ENCODE results near the gene GPC5.
"Not testable (repeated sequence)": the region's sequence is repeated elsewhere in the genome, so short reads cannot be mapped to it uniquely, and the experiment has no call there.

GPC5 gene

DNA sequence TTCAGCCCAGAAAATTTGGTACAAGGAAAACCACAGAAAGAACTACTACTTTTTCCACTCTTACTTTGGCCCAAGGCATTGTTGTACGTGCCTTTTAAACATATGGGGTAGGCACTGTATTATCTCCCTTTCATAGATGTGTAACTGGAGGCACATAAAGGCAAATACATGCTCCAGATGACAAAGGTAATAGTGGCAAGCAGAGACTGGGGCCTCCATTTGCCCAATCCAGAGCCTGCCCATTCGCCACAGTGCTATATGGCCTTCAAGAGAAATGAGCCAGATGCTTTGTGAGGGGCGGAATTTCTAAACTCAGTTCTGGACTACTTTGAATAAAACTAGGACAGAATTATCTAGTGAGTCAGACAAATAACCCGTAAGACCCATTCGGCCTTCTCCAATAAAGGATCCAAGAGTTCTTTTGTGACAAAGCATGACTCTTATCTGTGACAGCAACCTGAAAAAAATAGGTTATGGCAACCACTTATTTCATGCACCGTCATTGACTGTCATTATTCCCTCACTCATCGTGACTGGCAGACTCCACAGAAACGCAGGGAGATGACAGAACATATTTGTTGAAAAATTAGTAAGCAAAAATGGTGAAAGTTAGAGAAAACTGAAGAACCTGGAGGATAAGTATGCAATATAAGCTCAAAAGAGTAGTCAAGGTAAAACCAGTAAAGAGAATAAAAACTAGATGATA is 1116.2 kb downstream of the GPC5 start:
- Histone ChIP-seq H3K9me3 (ENCODE audit: control insufficient read depth, insufficient read depth, low read depth, low read length) (no peaks in the 10 kb centered on the region), H3K4me1 (ENCODE audit: control insufficient read depth, insufficient read depth, low read length) (no peaks in the 10 kb centered on the region), H3K4me3 (ENCODE audit: low read depth, low read length) (no peak overlapping the region), H3K27ac (ENCODE audit: extremely low read depth, low read depth, low read length) (no peak overlapping the region), H3K36me3 (ENCODE audit: control insufficient read depth in 2 of 2, insufficient read depth in 1 of 2, low read length in 2 of 2) (no peaks in the 10 kb centered on the region)
- ChIA-PET CTCF (no interaction called here), POLR2A (no interaction called here)
- TF ChIP-seq GLIS2 (tag by site-specific recombination; IDR thresholded peaks at IDR 0.05) (no peak), ZNF433 (tag by site-specific recombination; IDR thresholded peaks at IDR 0.05; ENCODE audit: low read depth) (no peak), KLF16 (tag by site-specific recombination; IDR thresholded peaks at IDR 0.05) (no peak), ZNF777 (tag by site-specific recombination; IDR thresholded peaks at IDR 0.05; ENCODE audit: borderline replicate concordance) (no peak), BCL11B (tag by site-specific recombination; IDR thresholded peaks at IDR 0.05; ENCODE audit: low read depth) (no peak), GLI2 (tag by site-specific recombination; IDR thresholded peaks at IDR 0.05; ENCODE audit: borderline replicate concordance, low read depth) (no peak), ZNF600 (tag by site-specific recombination; IDR thresholded peaks at IDR 0.05) (no peak), ZNF670 (tag by site-specific recombination; IDR thresholded peaks at IDR 0.05; ENCODE audit: low read depth) (no peak), ZNF24 (tag by site-specific recombination; IDR thresholded peaks at IDR 0.05) (no peak), SETDB1 (IDR thresholded peaks at IDR 0.05; ENCODE audit: insufficient read length, low read length) (no peak), RBAK (tag by site-specific recombination; IDR thresholded peaks at IDR 0.05) (no peak)
- TF ChIP-seq, protein P1, sequence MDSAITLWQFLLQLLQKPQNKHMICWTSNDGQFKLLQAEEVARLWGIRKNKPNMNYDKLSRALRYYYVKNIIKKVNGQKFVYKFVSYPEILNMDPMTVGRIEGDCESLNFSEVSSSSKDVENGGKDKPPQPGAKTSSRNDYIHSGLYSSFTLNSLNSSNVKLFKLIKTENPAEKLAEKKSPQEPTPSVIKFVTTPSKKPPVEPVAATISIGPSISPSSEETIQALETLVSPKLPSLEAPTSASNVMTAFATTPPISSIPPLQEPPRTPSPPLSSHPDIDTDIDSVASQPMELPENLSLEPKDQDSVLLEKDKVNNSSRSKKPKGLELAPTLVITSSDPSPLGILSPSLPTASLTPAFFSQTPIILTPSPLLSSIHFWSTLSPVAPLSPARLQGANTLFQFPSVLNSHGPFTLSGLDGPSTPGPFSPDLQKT (IDR thresholded peaks at IDR 0.05; ENCODE audit: borderline replicate concordance, low read depth, low read length), result no peak
- TF ChIP-seq, protein P2, sequence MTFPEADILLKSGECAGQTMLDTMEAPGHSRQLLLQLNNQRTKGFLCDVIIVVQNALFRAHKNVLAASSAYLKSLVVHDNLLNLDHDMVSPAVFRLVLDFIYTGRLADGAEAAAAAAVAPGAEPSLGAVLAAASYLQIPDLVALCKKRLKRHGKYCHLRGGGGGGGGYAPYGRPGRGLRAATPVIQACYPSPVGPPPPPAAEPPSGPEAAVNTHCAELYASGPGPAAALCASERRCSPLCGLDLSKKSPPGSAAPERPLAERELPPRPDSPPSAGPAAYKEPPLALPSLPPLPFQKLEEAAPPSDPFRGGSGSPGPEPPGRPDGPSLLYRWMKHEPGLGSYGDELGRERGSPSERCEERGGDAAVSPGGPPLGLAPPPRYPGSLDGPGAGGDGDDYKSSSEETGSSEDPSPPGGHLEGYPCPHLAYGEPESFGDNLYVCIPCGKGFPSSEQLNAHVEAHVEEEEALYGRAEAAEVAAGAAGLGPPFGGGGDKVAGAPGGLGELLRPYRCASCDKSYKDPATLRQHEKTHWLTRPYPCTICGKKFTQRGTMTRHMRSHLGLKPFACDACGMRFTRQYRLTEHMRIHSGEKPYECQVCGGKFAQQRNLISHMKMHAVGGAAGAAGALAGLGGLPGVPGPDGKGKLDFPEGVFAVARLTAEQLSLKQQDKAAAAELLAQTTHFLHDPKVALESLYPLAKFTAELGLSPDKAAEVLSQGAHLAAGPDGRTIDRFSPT (tag by site-specific recombination; IDR thresholded peaks at IDR 0.05), result no peak
- TF ChIP-seq, protein P3, sequence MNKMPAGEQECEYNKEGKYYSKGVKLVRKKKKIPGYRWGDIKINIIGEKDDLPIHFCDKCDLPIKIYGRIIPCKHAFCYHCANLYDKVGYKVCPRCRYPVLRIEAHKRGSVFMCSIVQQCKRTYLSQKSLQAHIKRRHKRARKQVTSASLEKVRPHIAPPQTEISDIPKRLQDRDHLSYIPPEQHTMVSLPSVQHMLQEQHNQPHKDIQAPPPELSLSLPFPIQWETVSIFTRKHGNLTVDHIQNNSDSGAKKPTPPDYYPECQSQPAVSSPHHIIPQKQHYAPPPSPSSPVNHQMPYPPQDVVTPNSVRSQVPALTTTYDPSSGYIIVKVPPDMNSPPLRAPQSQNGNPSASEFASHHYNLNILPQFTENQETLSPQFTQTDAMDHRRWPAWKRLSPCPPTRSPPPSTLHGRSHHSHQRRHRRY (tag by site-specific recombination; IDR thresholded peaks at IDR 0.05), result no peak
- TF ChIP-seq, protein P4, sequence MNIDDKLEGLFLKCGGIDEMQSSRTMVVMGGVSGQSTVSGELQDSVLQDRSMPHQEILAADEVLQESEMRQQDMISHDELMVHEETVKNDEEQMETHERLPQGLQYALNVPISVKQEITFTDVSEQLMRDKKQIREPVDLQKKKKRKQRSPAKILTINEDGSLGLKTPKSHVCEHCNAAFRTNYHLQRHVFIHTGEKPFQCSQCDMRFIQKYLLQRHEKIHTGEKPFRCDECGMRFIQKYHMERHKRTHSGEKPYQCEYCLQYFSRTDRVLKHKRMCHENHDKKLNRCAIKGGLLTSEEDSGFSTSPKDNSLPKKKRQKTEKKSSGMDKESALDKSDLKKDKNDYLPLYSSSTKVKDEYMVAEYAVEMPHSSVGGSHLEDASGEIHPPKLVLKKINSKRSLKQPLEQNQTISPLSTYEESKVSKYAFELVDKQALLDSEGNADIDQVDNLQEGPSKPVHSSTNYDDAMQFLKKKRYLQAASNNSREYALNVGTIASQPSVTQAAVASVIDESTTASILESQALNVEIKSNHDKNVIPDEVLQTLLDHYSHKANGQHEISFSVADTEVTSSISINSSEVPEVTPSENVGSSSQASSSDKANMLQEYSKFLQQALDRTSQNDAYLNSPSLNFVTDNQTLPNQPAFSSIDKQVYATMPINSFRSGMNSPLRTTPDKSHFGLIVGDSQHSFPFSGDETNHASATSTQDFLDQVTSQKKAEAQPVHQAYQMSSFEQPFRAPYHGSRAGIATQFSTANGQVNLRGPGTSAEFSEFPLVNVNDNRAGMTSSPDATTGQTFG (tag by site-specific recombination; IDR thresholded peaks at IDR 0.05; ENCODE audit: borderline replicate concordance), result no peak
- TF ChIP-seq, protein P5, sequence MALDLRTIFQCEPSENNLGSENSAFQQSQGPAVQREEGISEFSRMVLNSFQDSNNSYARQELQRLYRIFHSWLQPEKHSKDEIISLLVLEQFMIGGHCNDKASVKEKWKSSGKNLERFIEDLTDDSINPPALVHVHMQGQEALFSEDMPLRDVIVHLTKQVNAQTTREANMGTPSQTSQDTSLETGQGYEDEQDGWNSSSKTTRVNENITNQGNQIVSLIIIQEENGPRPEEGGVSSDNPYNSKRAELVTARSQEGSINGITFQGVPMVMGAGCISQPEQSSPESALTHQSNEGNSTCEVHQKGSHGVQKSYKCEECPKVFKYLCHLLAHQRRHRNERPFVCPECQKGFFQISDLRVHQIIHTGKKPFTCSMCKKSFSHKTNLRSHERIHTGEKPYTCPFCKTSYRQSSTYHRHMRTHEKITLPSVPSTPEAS (tag by site-specific recombination; IDR thresholded peaks at IDR 0.05), result no peak

DNA sequence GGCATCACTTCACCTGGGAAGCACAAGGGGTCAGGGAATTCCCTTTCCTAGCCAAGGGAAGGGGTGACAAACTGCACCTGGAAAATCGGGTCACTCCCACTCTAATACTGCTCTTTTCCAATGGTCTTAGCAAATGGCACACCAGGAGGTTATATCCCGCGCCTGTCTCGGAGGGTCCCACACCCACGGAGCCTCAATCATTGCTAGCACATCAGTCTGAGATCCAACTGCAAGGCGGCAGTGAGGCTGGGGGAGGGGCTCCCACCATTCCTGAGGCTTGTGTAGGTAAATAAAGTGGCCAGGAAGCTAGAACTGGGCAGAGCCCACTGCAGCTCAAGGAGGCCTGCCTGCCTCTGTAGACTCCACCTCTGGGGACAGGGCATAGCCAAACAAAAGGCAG is 1118.5 kb downstream of the GPC5 start:
- H3K36me3 ChIP-seq (ENCODE audit: control insufficient read depth in 2 of 2, insufficient read depth in 1 of 2, low read length in 2 of 2); H3K9me3 ChIP-seq (ENCODE audit: control insufficient read depth, insufficient read depth, low read depth, low read length); POLR2A ChIA-PET; H3K4me1 ChIP-seq (ENCODE audit: control insufficient read depth, insufficient read depth, low read length); H3K27ac ChIP-seq (ENCODE audit: extremely low read depth, low read depth, low read length); CTCF ChIA-PET; H3K4me3 ChIP-seq (ENCODE audit: low read depth, low read length): not testable (repeated sequence)

DNA sequence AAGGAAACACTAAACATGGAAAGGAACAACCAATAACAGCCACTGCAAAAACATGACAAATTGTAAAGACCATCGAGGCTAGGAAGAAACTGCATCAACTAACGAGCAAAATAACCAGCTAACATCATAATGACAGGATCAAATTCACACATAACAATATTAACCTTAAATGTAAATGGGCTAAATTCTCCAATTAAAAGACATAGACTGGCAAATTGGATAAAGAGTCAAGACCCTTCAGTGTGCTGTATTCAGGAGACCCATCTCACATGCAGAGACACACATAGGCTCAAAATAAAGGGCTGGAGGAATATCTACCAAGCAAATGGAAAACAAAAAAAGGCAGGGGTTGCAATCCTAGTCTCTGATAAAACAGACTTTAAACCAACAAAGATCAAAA is 1120.2 kb downstream of the GPC5 start:
- H3K27ac ChIP-seq (ENCODE audit: extremely low read depth, low read depth, low read length); H3K4me3 ChIP-seq (ENCODE audit: low read depth, low read length); H3K9me3 ChIP-seq (ENCODE audit: control insufficient read depth, insufficient read depth, low read depth, low read length); POLR2A ChIA-PET; H3K36me3 ChIP-seq (ENCODE audit: control insufficient read depth in 2 of 2, insufficient read depth in 1 of 2, low read length in 2 of 2); H3K4me1 ChIP-seq (ENCODE audit: control insufficient read depth, insufficient read depth, low read length): not testable (repeated sequence)
- CTCF ChIA-PET, result interaction anchor here (0.6 kb wide), 1 partner anchor 289 kb away, joined by 3 read pairs; no protein-coding TSS in a partner anchor

Measured in HEK293 (cell line).